GM23338 (cell line): ENCODE data around the gene EMID1. TPM values are rescaled to one million over a fixed set of nuclear protein-coding genes. Genes with fewer than 3 reads are reported as not detected.

Experiments
- ATAC-seq: fragments of 200-7000 bp; cut with Tn5 transposase; 3 replicates; pipeline ENCODE4 v1.9.1; 2020
- DNase-seq: peaks from one replicate; pipeline ENCODE4 v3.0.0-alpha.2; 2015; ENCODE audit warnings: low spot score
- H2AFZ ChIP-seq: fragments of 200-600 bp; sonication (generic); 2 replicates; pipeline ENCODE4 v1.8.0; 2016; ENCODE audit warnings: antibody characterized with exemption, mild to moderate bottlenecking, moderate library complexity
- H3F3A ChIP-seq: fragments of 200-600 bp; sonication (generic); replicated peaks from 2 replicates; pipeline ENCODE4 v1.8.0; 2017; ENCODE audit warnings: antibody characterized with exemption, mixed run types, low read depth
- H3K27ac ChIP-seq: fragments of 200-600 bp; sonication (generic); 2 replicates; pipeline ENCODE4 v1.6.1; 2016; ENCODE audit warnings: low read depth
- H3K27me3 ChIP-seq: fragments of 200-600 bp; sonication (generic); 2 replicates; pipeline ENCODE4 v1.8.0; 2016; ENCODE audit warnings: mild to moderate bottlenecking, mixed run types, moderate library complexity; ENCODE audit not compliant: insufficient read depth
- H3K36me3 ChIP-seq: fragments of 200-600 bp; sonication (generic); 2 replicates; pipeline ENCODE4 v1.8.0; 2016; ENCODE audit warnings: mild to moderate bottlenecking; ENCODE audit not compliant: insufficient read depth
- H3K4me1 ChIP-seq: fragments of 200-600 bp; sonication (generic); 2 replicates; pipeline ENCODE4 v1.8.0; 2016; ENCODE audit warnings: mild to moderate bottlenecking, moderate library complexity; ENCODE audit not compliant: insufficient read depth
- H3K4me2 ChIP-seq: fragments of 200-600 bp; sonication (generic); 2 replicates; pipeline ENCODE4 v1.7.1; 2017; ENCODE audit warnings: mixed run types
- H3K4me3 ChIP-seq: fragments of 200-600 bp; sonication (generic); 2 replicates; pipeline ENCODE4 v1.6.1; 2016; ENCODE audit warnings: mixed run types
- H3K79me2 ChIP-seq: fragments of 200-600 bp; sonication (generic); replicated peaks from 2 replicates; pipeline ENCODE4 v1.8.0; 2017; ENCODE audit warnings: mild to moderate bottlenecking; ENCODE audit not compliant: insufficient read depth
- H3K9me2 ChIP-seq: fragments of 200-600 bp; sonication (generic); 2 replicates; pipeline ENCODE4 v1.8.0; 2017; ENCODE audit not compliant: insufficient read depth
- H4K20me1 ChIP-seq: fragments of 200-600 bp; sonication (generic); replicated peaks from 2 replicates; pipeline ENCODE4 v1.8.0; 2017; ENCODE audit warnings: mild to moderate bottlenecking; ENCODE audit not compliant: insufficient read depth
- H3K27ac Mint-ChIP-seq: 2 replicates; pipeline ENCODE4 v1.8.0; 2020; ENCODE audit warnings: inconsistent platforms, mild to moderate bottlenecking, moderate library complexity, mixed read lengths
- H3K27me3 Mint-ChIP-seq: 3 replicates; pipeline ENCODE4 v1.8.0; 2022; ENCODE audit warnings: low read depth, mild to moderate bottlenecking, moderate library complexity, mixed read lengths, inconsistent platforms; ENCODE audit not compliant: insufficient read depth, poor library complexity
- H3K36me3 Mint-ChIP-seq: 3 replicates; pipeline ENCODE4 v1.8.0; 2021; ENCODE audit warnings: low read depth, mild to moderate bottlenecking, inconsistent platforms, moderate library complexity, mixed read lengths
- H3K4me1 Mint-ChIP-seq: 3 replicates; pipeline ENCODE4 v1.8.0; 2020; ENCODE audit warnings: mild to moderate bottlenecking, inconsistent platforms, mixed read lengths
- H3K4me3 Mint-ChIP-seq: 3 replicates; pipeline ENCODE4 v1.8.0; 2021; ENCODE audit warnings: moderate library complexity, mild to moderate bottlenecking, inconsistent platforms, mixed read lengths
- H3K9me3 Mint-ChIP-seq: 3 replicates; pipeline ENCODE4 v1.8.0; 2020; ENCODE audit warnings: moderate library complexity, mild to moderate bottlenecking, inconsistent platforms, mixed read lengths
- CREB1 ChIP-seq: fragments of 250-450 bp; sonication (Bioruptor Pico); IDR thresholded peaks from 2 replicates; pipeline ENCODE4 v1.5.0; 2020; ENCODE audit warnings: low read depth, mild to moderate bottlenecking, moderate library complexity
- ETS1 ChIP-seq: IDR thresholded peaks from 2 replicates; pipeline ENCODE4 v1.6.1; 2016; ENCODE audit warnings: antibody characterized with exemption
- EZH2phosphoT487 ChIP-seq: fragments of 200-600 bp; sonication (generic); IDR thresholded peaks from one replicate; pipeline ENCODE4 v1.8.1; 2018; ENCODE audit warnings: antibody characterized with exemption; ENCODE audit not compliant: unreplicated experiment
- NANOG ChIP-seq: IDR thresholded peaks from 2 replicates; pipeline ENCODE4 v1.6.1; 2016; ENCODE audit warnings: antibody characterized with exemption, borderline replicate concordance
- POLR2AphosphoS5 ChIP-seq: IDR thresholded peaks from 2 replicates; pipeline ENCODE4 v1.6.1; 2016; ENCODE audit warnings: antibody characterized with exemption, low read depth
- REST ChIP-seq: IDR thresholded peaks from one replicate; pipeline ENCODE4 v1.6.1; 2018; ENCODE audit warnings: antibody characterized with exemption; ENCODE audit not compliant: unreplicated experiment
- STAT1 ChIP-seq: IDR thresholded peaks from one replicate; pipeline ENCODE4 v1.6.1; 2016; ENCODE audit warnings: antibody characterized with exemption; ENCODE audit not compliant: unreplicated experiment
- ZNF114 ChIP-seq: fragments of 250-450 bp; sonication (Bioruptor Pico); IDR thresholded peaks from 2 replicates; pipeline ENCODE4 v1.5.0; 2020; ENCODE audit warnings: mild to moderate bottlenecking, moderate library complexity
- ZNF331 ChIP-seq: fragments of 250-450 bp; sonication (Bioruptor Pico); IDR thresholded peaks from 2 replicates; pipeline ENCODE4 v1.5.0; 2020; ENCODE audit warnings: low read depth, mild to moderate bottlenecking, moderate library complexity
- polyA plus RNA-seq: library from polyadenylated mRNA; unstranded; fragments of >200 nt; fragmentation: Nextera tagmentation; extraction: Ambion mirVana; gene quantifications from 2 replicates; pipeline ENCODE4 v1.2.1, GENCODE V29; 2016
- total RNA-seq: library from RNA; depleted of rRNA; stranded (reverse); fragments of >200 nt; shearing (Covaris generic); gene quantifications from 2 replicates; pipeline ENCODE4 v1.2.3, GENCODE V29; 2014
- TF ChIP-seq, protein P1 (sequence below), 2 experiments: fragments of 200-600 bp in 1 of 2; sonication (generic) in 1 of 2; conservative IDR thresholded peaks; 2 replicates each; pipeline versions ENCODE4 v1.5.1 to v1.6.1; 2016 to 2017; ENCODE audit warnings: antibody characterized with exemption in 2 of 2, low read depth in 2 of 2, mild to moderate bottlenecking in 2 of 2, moderate library complexity in 1 of 2
- TF ChIP-seq, protein P2 (sequence below): fragments of 250-450 bp; sonication (Bioruptor Pico); IDR thresholded peaks from 2 replicates; pipeline ENCODE4 v1.5.0; 2020; ENCODE audit warnings: mild to moderate bottlenecking, moderate library complexity

EMID1 gene
- total and polyA plus RNA-seq, 2 experiments from 2014 or later, result 3.0 to 13.4 TPM

DNA sequence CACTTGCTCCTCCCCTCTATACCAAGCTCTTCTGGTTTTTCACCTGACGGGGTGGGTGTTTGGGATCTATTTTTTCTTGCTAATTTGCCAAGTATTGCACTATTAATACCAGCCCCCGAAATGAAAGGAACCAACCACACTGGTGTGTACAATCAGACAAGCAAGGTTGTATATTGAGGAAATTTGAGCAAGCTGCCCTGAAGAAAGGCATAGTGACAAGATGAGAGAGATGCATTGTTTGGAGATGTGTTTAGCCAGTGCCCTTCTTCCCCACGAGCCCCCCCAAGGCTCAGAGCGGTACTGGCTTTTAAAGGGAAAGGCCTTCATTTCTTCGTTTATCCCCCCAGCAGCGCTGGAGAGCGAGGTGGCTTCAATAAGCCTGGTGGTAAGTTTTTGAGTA lies 85.5 kb downstream of the EMID1 start (continued):
- no peak for TF ChIP-seq REST
- no peak for TF ChIP-seq ZNF331
- TF ChIP-seq NANOG, result no peak
- no peak for TF ChIP-seq CREB1
- TF ChIP-seq EZH2phosphoT487, result no peak
- no peak for TF ChIP-seq STAT1
- TF ChIP-seq, protein P1, sequence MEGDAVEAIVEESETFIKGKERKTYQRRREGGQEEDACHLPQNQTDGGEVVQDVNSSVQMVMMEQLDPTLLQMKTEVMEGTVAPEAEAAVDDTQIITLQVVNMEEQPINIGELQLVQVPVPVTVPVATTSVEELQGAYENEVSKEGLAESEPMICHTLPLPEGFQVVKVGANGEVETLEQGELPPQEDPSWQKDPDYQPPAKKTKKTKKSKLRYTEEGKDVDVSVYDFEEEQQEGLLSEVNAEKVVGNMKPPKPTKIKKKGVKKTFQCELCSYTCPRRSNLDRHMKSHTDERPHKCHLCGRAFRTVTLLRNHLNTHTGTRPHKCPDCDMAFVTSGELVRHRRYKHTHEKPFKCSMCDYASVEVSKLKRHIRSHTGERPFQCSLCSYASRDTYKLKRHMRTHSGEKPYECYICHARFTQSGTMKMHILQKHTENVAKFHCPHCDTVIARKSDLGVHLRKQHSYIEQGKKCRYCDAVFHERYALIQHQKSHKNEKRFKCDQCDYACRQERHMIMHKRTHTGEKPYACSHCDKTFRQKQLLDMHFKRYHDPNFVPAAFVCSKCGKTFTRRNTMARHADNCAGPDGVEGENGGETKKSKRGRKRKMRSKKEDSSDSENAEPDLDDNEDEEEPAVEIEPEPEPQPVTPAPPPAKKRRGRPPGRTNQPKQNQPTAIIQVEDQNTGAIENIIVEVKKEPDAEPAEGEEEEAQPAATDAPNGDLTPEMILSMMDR (conservative IDR thresholded peaks at IDR 0.05; ENCODE audit: low read depth in 2 of 2), result no peak
- no peak for TF ChIP-seq ETS1

DNA sequence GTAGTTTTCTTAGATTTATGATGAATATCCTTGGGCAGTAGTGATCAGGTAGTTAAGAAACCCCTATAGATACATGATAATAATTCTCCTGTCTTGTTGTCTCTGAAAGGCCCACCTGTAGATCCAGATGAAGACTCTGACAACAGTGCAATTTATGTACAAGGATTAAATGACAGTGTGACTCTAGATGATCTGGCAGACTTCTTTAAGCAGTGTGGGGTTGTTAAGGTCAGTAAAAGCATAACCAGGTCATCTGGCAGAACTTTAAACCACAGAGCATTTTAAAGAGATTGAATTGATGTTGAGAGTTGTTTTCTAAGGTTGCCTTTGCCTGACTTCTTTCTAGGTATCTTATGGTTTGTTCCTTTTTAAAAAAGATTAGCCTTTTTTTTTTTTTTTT lies 86.7 kb downstream of the EMID1 start:
- no peak overlapping the region for H3K27ac ChIP-seq
- DNase-seq, result no peak
- peaks cover 8% of the 10 kb centered on the region for H3K27me3 Mint-ChIP-seq
- no peak overlapping the region for H3K4me3 ChIP-seq
- no peaks in the 10 kb centered on the region for H3K9me3 Mint-ChIP-seq
- H3K4me3 Mint-ChIP-seq, result no peak overlapping the region
- peaks cover 66% of the 10 kb centered on the region for H3K79me2 ChIP-seq
- no peaks in the 10 kb centered on the region for H3K9me2 ChIP-seq
- H3K36me3 Mint-ChIP-seq, result peaks cover 97% of the 10 kb centered on the region
- no peak overlapping the region for H3K27ac Mint-ChIP-seq
- H3K4me1 Mint-ChIP-seq, result peaks cover 3% of the 10 kb centered on the region; the same call in 2 of the 3 replicates
- ATAC-seq, result no peak
- peaks cover 96% of the 10 kb centered on the region for H3K36me3 ChIP-seq
- no peak overlapping the region for H2AFZ ChIP-seq
- H3K27me3 ChIP-seq, result no peaks in the 10 kb centered on the region
- no peak overlapping the region for H3K4me2 ChIP-seq
- H4K20me1 ChIP-seq, result peaks cover 64% of the 10 kb centered on the region
- no peaks in the 10 kb centered on the region for H3K4me1 ChIP-seq
- H3F3A ChIP-seq, result peaks cover 50% of the 10 kb centered on the region
- TF ChIP-seq POLR2AphosphoS5 (no peak), CREB1 (no peak), ETS1 (no peak), ZNF114 (no peak)
- TF ChIP-seq, protein P2, sequence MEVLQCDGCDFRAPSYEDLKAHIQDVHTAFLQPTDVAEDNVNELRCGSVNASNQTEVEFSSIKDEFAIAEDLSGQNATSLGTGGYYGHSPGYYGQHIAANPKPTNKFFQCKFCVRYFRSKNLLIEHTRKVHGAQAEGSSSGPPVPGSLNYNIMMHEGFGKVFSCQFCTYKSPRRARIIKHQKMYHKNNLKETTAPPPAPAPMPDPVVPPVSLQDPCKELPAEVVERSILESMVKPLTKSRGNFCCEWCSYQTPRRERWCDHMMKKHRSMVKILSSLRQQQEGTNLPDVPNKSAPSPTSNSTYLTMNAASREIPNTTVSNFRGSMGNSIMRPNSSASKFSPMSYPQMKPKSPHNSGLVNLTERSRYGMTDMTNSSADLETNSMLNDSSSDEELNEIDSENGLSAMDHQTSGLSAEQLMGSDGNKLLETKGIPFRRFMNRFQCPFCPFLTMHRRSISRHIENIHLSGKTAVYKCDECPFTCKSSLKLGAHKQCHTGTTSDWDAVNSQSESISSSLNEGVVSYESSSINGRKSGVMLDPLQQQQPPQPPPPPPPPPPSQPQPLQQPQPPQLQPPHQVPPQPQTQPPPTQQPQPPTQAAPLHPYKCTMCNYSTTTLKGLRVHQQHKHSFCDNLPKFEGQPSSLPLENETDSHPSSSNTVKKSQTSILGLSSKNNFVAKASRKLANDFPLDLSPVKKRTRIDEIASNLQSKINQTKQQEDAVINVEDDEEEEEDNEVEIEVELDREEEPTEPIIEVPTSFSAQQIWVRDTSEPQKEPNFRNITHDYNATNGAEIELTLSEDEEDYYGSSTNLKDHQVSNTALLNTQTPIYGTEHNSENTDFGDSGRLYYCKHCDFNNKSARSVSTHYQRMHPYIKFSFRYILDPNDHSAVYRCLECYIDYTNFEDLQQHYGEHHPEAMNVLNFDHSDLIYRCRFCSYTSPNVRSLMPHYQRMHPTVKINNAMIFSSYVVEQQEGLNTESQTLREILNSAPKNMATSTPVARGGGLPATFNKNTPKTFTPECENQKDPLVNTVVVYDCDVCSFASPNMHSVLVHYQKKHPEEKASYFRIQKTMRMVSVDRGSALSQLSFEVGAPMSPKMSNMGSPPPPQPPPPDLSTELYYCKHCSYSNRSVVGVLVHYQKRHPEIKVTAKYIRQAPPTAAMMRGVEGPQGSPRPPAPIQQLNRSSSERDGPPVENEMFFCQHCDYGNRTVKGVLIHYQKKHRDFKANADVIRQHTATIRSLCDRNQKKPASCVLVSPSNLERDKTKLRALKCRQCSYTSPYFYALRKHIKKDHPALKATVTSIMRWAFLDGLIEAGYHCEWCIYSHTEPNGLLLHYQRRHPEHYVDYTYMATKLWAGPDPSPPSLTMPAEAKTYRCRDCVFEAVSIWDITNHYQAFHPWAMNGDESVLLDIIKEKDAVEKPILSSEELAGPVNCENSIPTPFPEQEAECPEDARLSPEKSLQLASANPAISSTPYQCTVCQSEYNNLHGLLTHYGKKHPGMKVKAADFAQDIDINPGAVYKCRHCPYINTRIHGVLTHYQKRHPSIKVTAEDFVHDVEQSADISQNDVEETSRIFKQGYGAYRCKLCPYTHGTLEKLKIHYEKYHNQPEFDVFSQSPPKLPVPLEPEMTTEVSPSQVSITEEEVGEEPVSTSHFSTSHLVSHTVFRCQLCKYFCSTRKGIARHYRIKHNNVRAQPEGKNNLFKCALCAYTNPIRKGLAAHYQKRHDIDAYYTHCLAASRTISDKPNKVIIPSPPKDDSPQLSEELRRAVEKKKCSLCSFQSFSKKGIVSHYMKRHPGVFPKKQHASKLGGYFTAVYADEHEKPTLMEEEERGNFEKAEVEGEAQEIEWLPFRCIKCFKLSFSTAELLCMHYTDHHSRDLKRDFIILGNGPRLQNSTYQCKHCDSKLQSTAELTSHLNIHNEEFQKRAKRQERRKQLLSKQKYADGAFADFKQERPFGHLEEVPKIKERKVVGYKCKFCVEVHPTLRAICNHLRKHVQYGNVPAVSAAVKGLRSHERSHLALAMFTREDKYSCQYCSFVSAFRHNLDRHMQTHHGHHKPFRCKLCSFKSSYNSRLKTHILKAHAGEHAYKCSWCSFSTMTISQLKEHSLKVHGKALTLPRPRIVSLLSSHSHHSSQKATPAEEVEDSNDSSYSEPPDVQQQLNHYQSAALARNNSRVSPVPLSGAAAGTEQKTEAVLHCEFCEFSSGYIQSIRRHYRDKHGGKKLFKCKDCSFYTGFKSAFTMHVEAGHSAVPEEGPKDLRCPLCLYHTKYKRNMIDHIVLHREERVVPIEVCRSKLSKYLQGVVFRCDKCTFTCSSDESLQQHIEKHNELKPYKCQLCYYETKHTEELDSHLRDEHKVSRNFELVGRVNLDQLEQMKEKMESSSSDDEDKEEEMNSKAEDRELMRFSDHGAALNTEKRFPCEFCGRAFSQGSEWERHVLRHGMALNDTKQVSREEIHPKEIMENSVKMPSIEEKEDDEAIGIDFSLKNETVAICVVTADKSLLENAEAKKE, result no peak
